Stimulated activated CD4-positive, alpha-beta T cell treated with anti-CD3 and anti-CD28 coated beads, TNF-alpha, amount 100 ng/mL, for 4 hours (primary cell): Measurements from ENCODE around the gene FAM221A.
"Not testable (repeated sequence)": the region's sequence is repeated elsewhere in the genome, so short reads cannot be mapped to it uniquely, and the experiment has no call there.

Source experiments
- DNase-seq, 3 experiments: peaks; one replicate each; pipeline ENCODE4 v3.0.0-alpha.2; 2020; ENCODE audit warnings: low read depth in 3 of 3

Gene FAM221A

GRCh38 chr7:23679898-23680413 lies at the start of gene FAM221A:
Gene FAM221A (plus strand): TSS chr7:23680199. CDS start chr7:23680219, 20 bp downstream.
- DNase-seq = peak; percentile 58 to 63 (median 60)

GRCh38 chr7:23633417-23633816 lies 46.6 kb upstream of the FAM221A start:
- no peak for DNase-seq

- no peak for DNase-seq
Measured at GRCh38 chr7:23645822-23646221, 34.2 kb upstream of the FAM221A start.

- DNase-seq = no peak
Measured at GRCh38 chr7:23653942-23654341, 26.1 kb upstream of the FAM221A start.

GRCh38 chr7:23654508-23654907 lies 25.5 kb upstream of the FAM221A start:
- DNase-seq = no peak

GRCh38 chr7:23655433-23655832 lies 24.6 kb upstream of the FAM221A start:
- DNase-seq = no peak

- no peak for DNase-seq
Measured at GRCh38 chr7:23658831-23659427, 21.1 kb upstream of the FAM221A start.

GRCh38 chr7:23661385-23661784 lies 18.6 kb upstream of the FAM221A start:
- DNase-seq = no peak

- DNase-seq = no peak
Measured at GRCh38 chr7:23662124-23662983, 17.6 kb upstream of the FAM221A start.

- DNase-seq = no peak
Measured at GRCh38 chr7:23662984-23663313, 17.1 kb upstream of the FAM221A start.

GRCh38 chr7:23664122-23664521 lies 15.9 kb upstream of the FAM221A start:
- DNase-seq = no peak

- no peak for DNase-seq
Measured at GRCh38 chr7:23672033-23672432, 8.0 kb upstream of the FAM221A start.

- DNase-seq = peak in 2 of 3 experiments; percentile 9
Measured at GRCh38 chr7:23680414-23681405, 711 bp downstream of the FAM221A start.

- DNase-seq = not testable (repeated sequence)
Measured at GRCh38 chr7:23684041-23684440, 4.0 kb downstream of the FAM221A start.

GRCh38 chr7:23685731-23686130 lies 5.7 kb downstream of the FAM221A start:
- no peak for DNase-seq

- DNase-seq = no peak
Measured at GRCh38 chr7:23687011-23687410, 7.0 kb downstream of the FAM221A start.

GRCh38 chr7:23689165-23689564 lies 9.2 kb downstream of the FAM221A start:
- no peak for DNase-seq

GRCh38 chr7:23691320-23691719 lies 11.3 kb downstream of the FAM221A start:
- no peak for DNase-seq

GRCh38 chr7:23693224-23693623 lies 13.2 kb downstream of the FAM221A start:
- DNase-seq = no peak

GRCh38 chr7:23696916-23697441 lies 17.0 kb downstream of the FAM221A start:
- peak in 2 of 3 experiments; percentile 12 to 21 for DNase-seq

GRCh38 chr7:23698822-23699221 lies 18.8 kb downstream of the FAM221A start:
- DNase-seq = no peak

GRCh38 chr7:23700046-23700445 lies 20.0 kb downstream of the FAM221A start:
- no peak for DNase-seq
